Neural cell (in vitro differentiated cells): ENCODE results near the gene DNAJC8. TPM values are rescaled to one million over a fixed set of nuclear protein-coding genes. Genes with fewer than 3 reads are reported as not detected.

Experiments
- H2AFZ ChIP-seq: fragments of 200-600, 300-800 bp; sonication (generic), shearing (Covaris generic); 2 replicates; pipeline ENCODE4 v1.6.0; 2014; ENCODE audit warnings: low read depth, mild to moderate bottlenecking, antibody characterized with exemption, low read length, moderate library complexity
- H3F3A ChIP-seq: fragments of 200-600 bp; shearing (Covaris generic); 2 replicates; pipeline ENCODE4 v1.6.1; 2016; ENCODE audit warnings: mild to moderate bottlenecking, moderate library complexity, mixed read lengths, antibody characterized with exemption, low read length; ENCODE audit not compliant: insufficient read depth, poor library complexity, severe bottlenecking
- H3K27ac ChIP-seq: fragments of 200-600, 300-800 bp; sonication (generic), shearing (Covaris generic); 2 replicates; pipeline ENCODE4 v1.5.1; 2014; ENCODE audit warnings: mild to moderate bottlenecking, low read length, moderate library complexity
- H3K27me3 ChIP-seq: fragments of 300-800, 200-600 bp; sonication (generic), shearing (Covaris generic); 2 replicates; pipeline ENCODE4 v1.6.0; 2014; ENCODE audit warnings: mild to moderate bottlenecking, low read depth, low read length, moderate library complexity; ENCODE audit not compliant: insufficient read depth
- H3K36me3 ChIP-seq: fragments of 300-800, 200-600 bp; sonication (generic), shearing (Covaris generic); 2 replicates; pipeline ENCODE4 v1.5.1; 2014; ENCODE audit warnings: mild to moderate bottlenecking, antibody characterized with exemption, low read length, moderate library complexity; ENCODE audit not compliant: insufficient read depth
- H3K4me2 ChIP-seq: fragments of 300-800, 200-600 bp; sonication (generic), shearing (Covaris generic); 2 replicates; pipeline ENCODE4 v1.6.0; 2014; ENCODE audit warnings: mild to moderate bottlenecking, low read length
- H3K4me3 ChIP-seq: fragments of 300-800, 200-600 bp; sonication (generic), shearing (Covaris generic); 2 replicates; pipeline ENCODE4 v1.5.1; 2014; ENCODE audit warnings: mild to moderate bottlenecking, low read length, moderate library complexity
- H3K79me2 ChIP-seq: fragments of 200-600 bp; shearing (Covaris generic); replicated peaks from 2 replicates; pipeline ENCODE4 v1.6.0; 2014; ENCODE audit warnings: mild to moderate bottlenecking, low read length, moderate library complexity; ENCODE audit not compliant: insufficient read depth
- H3K9ac ChIP-seq: fragments of 300-800, 200-600 bp; sonication (generic), shearing (Covaris generic); 2 replicates; pipeline ENCODE4 v1.6.1; 2016; ENCODE audit warnings: mild to moderate bottlenecking, low read length, mixed read lengths
- H3K9me2 ChIP-seq: fragments of 200-600 bp; shearing (Covaris generic); 2 replicates; pipeline ENCODE4 v1.6.1; 2016; ENCODE audit warnings: mild to moderate bottlenecking, low read length, mixed read lengths; ENCODE audit not compliant: insufficient read depth
- H3K9me3 ChIP-seq: fragments of 200-600, 300-800 bp; sonication (generic), shearing (Covaris generic); 2 replicates; pipeline ENCODE4 v1.6.1; 2016; ENCODE audit warnings: mild to moderate bottlenecking, mixed run types, low read length, moderate library complexity, mixed read lengths
- H4K20me1 ChIP-seq: fragments of 200-600 bp; shearing (Covaris generic); 2 replicates; pipeline ENCODE4 v1.6.1; 2016; ENCODE audit warnings: mild to moderate bottlenecking, mixed run types; ENCODE audit not compliant: insufficient read depth
- CTCF ChIP-seq: fragments of 450-650 bp; IDR thresholded peaks from 2 replicates; pipeline ENCODE4 v1.5.1; 2014; ENCODE audit warnings: antibody characterized with exemption, mild to moderate bottlenecking, moderate library complexity; ENCODE audit not compliant: poor library complexity, severe bottlenecking
- EP300 ChIP-seq: fragments of 450-650 bp; conservative IDR thresholded peaks from 2 replicates; pipeline ENCODE4 v1.6.1; 2014; ENCODE audit warnings: antibody characterized with exemption, mild to moderate bottlenecking, moderate library complexity; ENCODE audit not compliant: poor library complexity, severe bottlenecking
- EZH2 ChIP-seq: fragments of 200-600, 300-800 bp; shearing (Covaris generic), sonication (generic); IDR thresholded peaks from 2 replicates; pipeline ENCODE4 v1.6.1; 2014; ENCODE audit warnings: antibody characterized with exemption, low read length, borderline replicate concordance, mild to moderate bottlenecking; ENCODE audit not compliant: insufficient read depth, poor library complexity, severe bottlenecking
- MXI1 ChIP-seq: fragments of 450-650 bp; conservative IDR thresholded peaks from 2 replicates; pipeline ENCODE4 v1.6.1; 2014; ENCODE audit warnings: antibody characterized with exemption, mild to moderate bottlenecking; ENCODE audit not compliant: poor library complexity, severe bottlenecking
- POLR2AphosphoS5 ChIP-seq: IDR thresholded peaks from 2 replicates; pipeline ENCODE4 v1.6.1; 2012
- RAD21 ChIP-seq: fragments of 450-650 bp; conservative IDR thresholded peaks from 2 replicates; pipeline ENCODE4 v1.6.1; 2014; ENCODE audit warnings: antibody characterized with exemption, mild to moderate bottlenecking, moderate library complexity
- REST ChIP-seq: IDR thresholded peaks from 2 replicates; pipeline ENCODE4 v1.6.1; 2012; ENCODE audit warnings: borderline replicate concordance
- SMC3 ChIP-seq: fragments of 450-650 bp; conservative IDR thresholded peaks from 2 replicates; pipeline ENCODE4 v1.6.1; 2014; ENCODE audit warnings: antibody characterized with exemption, mild to moderate bottlenecking, moderate library complexity; ENCODE audit not compliant: poor library complexity
- TAF1 ChIP-seq: IDR thresholded peaks from 2 replicates; pipeline ENCODE4 v1.6.1; 2012; ENCODE audit warnings: low read depth
- polyA plus RNA-seq: library from polyadenylated mRNA; depleted of rRNA; stranded (reverse); fragments of >200 nt; gene quantifications from 2 replicates; pipeline ENCODE4 v1.2.3, GENCODE V29; 2014

The DNAJC8 gene
- polyA plus RNA-seq, 1 donor from 2014 or later: 184 TPM

GRCh38 chr1:28173151-28173979 is 59.5 kb downstream of the DNAJC8 start:
- TF ChIP-seq TAF1 (no peak), POLR2AphosphoS5 (no peak), SMC3 (no peak), CTCF (no peak), EP300 (no peak), RAD21 (no peak), MXI1 (no peak), EZH2 (no peak), REST (no peak)
- Histone ChIP-seq H3K79me2 (no peaks in the 10 kb centered on the region), H3K36me3 (no peaks in the 10 kb centered on the region), H3K9ac (no peak overlapping the region), H4K20me1 (no peaks in the 10 kb centered on the region), H3K9me2 (no peaks in the 10 kb centered on the region), H3F3A (no peaks in the 10 kb centered on the region), H2AFZ (no peak overlapping the region), H3K9me3 (no peaks in the 10 kb centered on the region), H3K27ac (no peak overlapping the region), H3K4me3 (no peak overlapping the region), H3K27me3 (no peaks in the 10 kb centered on the region), H3K4me2 (no peak overlapping the region)

GRCh38 chr1:28172713-28173150 is 60.1 kb downstream of the DNAJC8 start:
- no peaks in the 10 kb centered on the region for H3K9me2 ChIP-seq
- H2AFZ ChIP-seq: no peak overlapping the region
- TF ChIP-seq SMC3: no peak
- TF ChIP-seq MXI1: no peak
- no peak for TF ChIP-seq EZH2
- no peak for TF ChIP-seq POLR2AphosphoS5
- no peak for TF ChIP-seq CTCF
- TF ChIP-seq REST: no peak
- TF ChIP-seq EP300: no peak
- no peak for TF ChIP-seq TAF1
- TF ChIP-seq RAD21: no peak
- no peak overlapping the region for H3K4me2 ChIP-seq
- no peaks in the 10 kb centered on the region for H3K27me3 ChIP-seq
- H3K79me2 ChIP-seq: no peaks in the 10 kb centered on the region
- H3K9me3 ChIP-seq: no peaks in the 10 kb centered on the region
- H3K27ac ChIP-seq: no peak overlapping the region
- H4K20me1 ChIP-seq: no peaks in the 10 kb centered on the region
- no peaks in the 10 kb centered on the region for H3K36me3 ChIP-seq
- no peaks in the 10 kb centered on the region for H3F3A ChIP-seq
- H3K4me3 ChIP-seq: no peak overlapping the region
- H3K9ac ChIP-seq: no peak overlapping the region
